GM21619 (cell line): Measurements from ENCODE around the gene PPP2R2B.
"Not testable (repeated sequence)": the region's sequence is repeated elsewhere in the genome, so short reads cannot be mapped to it uniquely, and the experiment has no call there.

Source experiments
- ATAC-seq: cut with Tn5 transposase; IDR thresholded peaks from one replicate; pipeline ENCODE4 v1.9.1; 2021; ENCODE audit not compliant: unreplicated experiment

The PPP2R2B gene

DNA sequence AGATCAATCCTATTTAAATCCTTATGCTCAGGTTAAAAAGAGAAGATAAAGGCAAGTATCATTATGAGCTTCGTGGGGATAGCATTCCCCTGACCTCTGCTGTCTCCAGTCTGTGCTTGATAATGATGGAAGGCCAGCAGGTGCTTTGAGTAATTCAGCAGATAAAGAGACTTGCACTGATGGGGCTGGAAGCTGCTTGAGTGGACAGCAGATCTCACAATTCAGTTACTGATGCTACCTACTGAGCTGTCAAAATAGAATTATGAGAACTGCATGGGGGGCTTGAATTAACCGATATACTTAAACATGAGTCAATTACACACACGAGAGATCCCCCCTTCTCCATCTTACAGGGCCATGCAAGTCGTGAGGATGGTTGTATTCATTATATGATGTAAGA, 254.9 kb downstream of the PPP2R2B start:
- ATAC-seq = no peak

GRCh38 chr5:146623009-146623408, 255.5 kb downstream of the PPP2R2B start:
- no peak for ATAC-seq

DNA sequence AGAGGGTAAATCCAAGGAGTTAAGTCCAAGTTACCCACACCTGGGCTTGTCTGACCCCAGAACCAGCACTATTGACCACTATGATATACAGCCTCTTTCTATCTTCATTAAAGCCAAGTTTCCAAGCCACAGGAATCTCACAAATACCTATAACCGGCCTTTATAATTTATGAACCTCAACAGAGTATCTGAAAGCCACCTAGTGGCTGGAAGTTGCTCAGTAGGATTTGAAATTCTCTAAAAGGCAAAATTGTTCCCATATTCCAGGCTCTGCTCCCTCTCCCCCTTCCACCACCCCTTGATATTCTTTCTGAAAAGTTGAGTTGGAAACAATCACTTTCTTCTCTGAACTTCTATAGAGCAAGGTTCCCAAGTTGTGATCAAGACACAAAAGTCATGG, 256.2 kb downstream of the PPP2R2B start:
- ATAC-seq = no peak

GRCh38 chr5:146620669-146621051, 257.9 kb downstream of the PPP2R2B start:
- ATAC-seq = no peak

DNA sequence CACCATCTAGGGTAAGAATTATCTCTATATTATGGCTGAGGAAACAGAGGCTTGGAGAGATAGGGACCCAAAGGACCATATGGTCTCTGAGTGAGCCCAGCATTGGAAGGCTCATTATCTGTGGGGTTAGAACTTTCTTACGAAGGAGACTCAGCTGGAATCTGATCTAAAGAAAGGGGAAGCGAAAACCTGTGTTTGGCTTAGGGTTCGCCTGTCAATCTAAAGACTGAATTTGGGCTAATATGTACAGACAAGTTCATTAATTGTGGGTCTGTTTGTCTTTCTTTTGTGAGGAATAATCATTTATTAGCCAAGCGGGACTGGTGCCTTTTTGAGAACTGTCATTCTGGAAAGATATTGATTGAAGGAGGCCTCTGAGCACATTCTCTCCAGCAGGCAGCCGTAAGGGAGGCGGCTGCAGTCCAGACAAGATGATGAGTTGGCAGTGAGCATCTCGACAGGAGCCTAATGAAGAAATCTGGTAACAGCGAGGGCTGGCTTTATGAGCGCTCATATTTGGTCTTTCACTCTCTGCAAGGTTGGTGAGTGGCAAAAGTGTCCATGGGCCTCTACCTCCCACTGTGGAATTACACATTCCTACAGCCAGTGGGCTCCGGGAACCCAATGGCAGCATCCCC, 258.4 kb downstream of the PPP2R2B start:
- ATAC-seq = no peak

DNA sequence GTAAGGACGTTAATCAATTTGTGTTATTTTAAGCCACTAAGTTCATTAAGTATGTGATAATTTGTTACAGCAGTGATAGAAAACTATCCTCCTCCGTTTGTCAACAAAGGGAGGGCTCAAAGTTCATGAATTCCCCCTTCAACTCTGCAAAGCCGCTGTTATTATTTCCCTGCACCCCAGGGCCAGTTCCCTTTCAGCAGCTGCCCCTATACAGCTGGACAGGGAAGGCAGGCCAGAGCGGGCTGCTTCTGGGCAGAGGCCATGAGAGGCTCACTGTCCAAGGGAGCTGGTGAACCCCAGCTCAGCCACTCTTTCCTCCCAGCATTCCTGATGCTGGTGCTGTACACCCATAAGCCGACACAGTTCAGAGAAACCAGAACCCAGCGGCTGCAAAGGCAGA, 260.1 kb downstream of the PPP2R2B start:
- no peak for ATAC-seq

- ATAC-seq = not testable (repeated sequence)
Observed at GRCh38 chr5:146609731-146610130, 268.8 kb downstream of the PPP2R2B start.

- ATAC-seq = no peak
Observed at GRCh38 chr5:146607659-146608332, 270.8 kb downstream of the PPP2R2B start.

GRCh38 chr5:146606893-146607292, 271.7 kb downstream of the PPP2R2B start:
- no peak for ATAC-seq

GRCh38 chr5:146600376-146600775, 278.2 kb downstream of the PPP2R2B start:
- ATAC-seq = no peak

- ATAC-seq = no peak
Observed at GRCh38 chr5:146599261-146599660, 279.3 kb downstream of the PPP2R2B start.

- ATAC-seq = no peak
Observed at GRCh38 chr5:146595088-146595487, 283.5 kb downstream of the PPP2R2B start.

DNA sequence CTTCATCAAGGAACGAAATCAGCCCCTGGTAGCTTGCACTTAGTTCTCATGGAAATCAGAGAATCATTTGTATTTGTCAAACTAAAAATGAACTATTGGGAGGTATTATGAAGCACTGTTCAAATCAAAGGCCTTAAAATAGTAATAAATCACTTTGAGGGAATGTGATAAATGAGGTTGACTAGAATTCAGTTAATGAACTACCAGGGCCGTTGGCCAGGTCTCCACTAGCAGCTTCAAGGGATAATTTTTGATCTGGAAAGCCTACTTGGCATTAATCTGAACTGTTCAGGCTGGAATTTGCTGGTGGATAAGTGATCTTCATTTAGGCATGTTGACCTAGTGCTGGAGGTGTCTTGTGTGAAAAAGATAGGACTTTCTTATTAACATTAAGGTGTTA, 286.2 kb downstream of the PPP2R2B start:
- no peak for ATAC-seq

DNA sequence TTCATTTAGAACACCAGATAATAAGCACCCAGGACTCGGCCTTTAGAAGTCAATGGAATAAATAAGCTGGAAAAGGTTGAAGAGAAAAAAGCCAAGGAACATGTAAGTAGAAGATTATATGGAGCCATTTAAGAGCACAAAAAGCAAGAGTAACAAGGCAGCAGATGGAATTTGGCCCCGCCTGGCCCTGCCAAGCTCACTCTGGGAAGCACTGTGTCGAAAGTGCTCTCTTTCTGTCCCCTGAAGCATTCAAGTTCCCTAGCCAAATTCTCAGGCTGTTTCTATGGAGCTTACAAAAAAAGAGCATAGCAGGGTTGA, 289.6 kb downstream of the PPP2R2B start:
- ATAC-seq = no peak

GRCh38 chr5:146588331-146589027, 290.1 kb downstream of the PPP2R2B start:
- ATAC-seq = no peak

GRCh38 chr5:146586752-146587151, 291.8 kb downstream of the PPP2R2B start:
- no peak for ATAC-seq

- ATAC-seq = no peak
Observed at GRCh38 chr5:146584750-146585149, 293.8 kb downstream of the PPP2R2B start.

DNA sequence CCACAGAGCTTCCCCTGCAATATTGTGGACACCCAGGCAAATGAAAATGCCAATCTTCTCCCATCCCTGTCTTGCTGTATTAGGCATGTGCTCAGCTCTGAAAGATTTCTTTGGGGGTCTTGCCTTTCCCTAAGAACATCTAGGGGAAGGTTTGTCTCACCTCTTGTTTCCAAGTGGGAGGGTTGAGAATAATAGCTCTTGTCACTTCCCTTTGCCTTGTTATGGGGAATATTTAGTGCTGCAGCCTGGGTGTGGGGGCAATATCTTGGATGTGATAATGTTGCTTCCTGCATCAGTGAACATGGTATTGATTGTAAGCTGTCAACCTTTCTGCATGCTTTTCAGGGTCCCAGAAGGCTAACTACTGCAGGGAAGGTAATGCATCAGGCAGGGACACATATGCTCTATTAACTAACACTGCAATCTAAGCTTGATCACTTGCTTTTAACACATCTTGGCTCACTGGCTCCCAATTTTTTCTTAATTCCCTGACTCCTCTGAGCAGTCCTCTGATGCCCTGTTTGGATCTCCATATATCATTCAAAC, 296.4 kb downstream of the PPP2R2B start:
- ATAC-seq = no peak

- no peak for ATAC-seq
Observed at GRCh38 chr5:146580237-146580636, 298.3 kb downstream of the PPP2R2B start.

DNA sequence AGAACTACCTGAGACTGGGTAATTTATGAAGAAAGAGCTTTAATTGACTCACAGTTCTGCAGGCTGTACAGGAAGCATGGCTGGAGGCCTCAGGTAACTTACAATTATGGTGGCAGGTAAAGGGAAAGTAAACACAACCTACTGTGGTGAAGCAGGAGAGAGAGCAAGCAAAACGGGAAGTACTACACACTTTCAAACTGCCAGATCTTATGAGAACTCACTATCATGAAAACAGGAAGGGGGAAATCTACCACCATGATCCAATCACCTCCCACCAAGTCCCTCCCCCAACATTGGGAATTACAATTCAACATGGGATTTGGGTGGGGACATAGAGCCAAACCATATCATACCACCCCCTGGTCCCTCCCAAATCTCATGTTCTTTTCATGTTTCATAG, 303.8 kb downstream of the PPP2R2B start:
- no peak for ATAC-seq

DNA sequence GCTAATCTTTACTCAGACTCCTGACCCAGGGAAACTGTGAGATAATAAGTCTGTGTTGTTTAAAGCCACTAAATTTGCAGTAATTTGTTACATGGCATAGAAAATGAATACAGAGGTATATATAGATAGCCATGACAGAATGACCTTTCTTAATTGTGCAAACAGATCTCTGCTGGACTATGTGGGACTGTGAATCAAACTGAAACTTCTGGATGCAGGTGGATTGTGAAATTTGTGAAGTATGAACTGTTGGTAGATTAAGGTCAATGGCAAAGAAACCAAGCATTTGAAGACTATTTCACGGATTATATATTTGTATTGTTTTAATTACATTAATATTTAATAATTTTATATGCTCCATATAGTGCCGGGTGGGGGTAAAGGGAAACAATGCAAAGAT, 310.4 kb downstream of the PPP2R2B start:
- ATAC-seq = no peak

DNA sequence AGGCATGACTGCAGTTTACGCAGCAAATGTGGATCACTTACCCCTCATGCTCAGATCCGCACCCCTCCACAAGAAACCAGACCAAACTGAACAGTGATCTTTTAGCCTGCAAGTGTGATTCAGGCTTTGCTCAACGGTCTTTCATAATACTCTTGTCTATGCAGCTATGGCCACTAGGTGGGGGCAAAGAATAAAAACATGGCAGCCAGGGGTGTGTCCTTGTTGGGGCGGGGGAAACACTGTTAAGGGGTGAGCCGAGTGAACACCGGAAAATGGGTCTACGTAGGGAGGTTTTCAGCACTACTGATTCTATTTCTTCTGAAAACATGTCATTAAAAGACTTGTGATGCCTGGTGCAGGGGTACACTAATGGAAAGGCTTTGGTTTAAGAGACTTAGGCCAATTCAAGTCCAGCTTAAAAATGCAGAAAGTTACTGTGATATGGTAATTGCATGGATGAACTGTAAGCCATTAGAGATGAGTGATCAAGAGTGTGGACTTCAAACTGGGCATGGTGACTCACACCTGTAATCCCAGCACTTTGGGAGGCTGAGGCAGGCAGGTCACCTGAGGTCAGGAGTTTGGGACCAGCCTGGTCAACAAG, 312.7 kb downstream of the PPP2R2B start:
- peak; percentile 98 for ATAC-seq
